ENCODE measurements around the gene AKAP17A.

DNA sequence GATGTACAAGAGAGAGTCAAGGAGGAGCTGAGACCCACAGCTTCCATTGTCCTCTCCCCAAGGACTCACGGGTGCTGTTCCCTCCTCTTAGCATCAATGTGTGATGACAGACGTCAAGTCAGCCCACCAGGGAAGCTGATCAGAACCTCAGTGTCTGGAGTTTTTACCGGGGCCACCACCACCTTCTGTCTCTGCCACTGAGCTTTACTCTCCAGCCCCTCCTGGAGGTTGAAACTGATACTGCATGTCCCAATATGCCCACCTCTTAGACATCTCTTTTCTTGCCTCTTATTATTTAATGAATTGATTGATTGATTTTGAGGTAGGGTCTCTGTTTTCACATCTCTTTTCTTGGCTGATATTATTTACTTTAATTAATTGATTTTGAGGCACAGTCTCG is 10.3 kb upstream of the AKAP17A start:
- TF ChIP-seq, protein P1, sequence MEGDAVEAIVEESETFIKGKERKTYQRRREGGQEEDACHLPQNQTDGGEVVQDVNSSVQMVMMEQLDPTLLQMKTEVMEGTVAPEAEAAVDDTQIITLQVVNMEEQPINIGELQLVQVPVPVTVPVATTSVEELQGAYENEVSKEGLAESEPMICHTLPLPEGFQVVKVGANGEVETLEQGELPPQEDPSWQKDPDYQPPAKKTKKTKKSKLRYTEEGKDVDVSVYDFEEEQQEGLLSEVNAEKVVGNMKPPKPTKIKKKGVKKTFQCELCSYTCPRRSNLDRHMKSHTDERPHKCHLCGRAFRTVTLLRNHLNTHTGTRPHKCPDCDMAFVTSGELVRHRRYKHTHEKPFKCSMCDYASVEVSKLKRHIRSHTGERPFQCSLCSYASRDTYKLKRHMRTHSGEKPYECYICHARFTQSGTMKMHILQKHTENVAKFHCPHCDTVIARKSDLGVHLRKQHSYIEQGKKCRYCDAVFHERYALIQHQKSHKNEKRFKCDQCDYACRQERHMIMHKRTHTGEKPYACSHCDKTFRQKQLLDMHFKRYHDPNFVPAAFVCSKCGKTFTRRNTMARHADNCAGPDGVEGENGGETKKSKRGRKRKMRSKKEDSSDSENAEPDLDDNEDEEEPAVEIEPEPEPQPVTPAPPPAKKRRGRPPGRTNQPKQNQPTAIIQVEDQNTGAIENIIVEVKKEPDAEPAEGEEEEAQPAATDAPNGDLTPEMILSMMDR (IDR thresholded peaks at IDR 0.05): peak; percentile 88
- TF ChIP-seq, protein P2, sequence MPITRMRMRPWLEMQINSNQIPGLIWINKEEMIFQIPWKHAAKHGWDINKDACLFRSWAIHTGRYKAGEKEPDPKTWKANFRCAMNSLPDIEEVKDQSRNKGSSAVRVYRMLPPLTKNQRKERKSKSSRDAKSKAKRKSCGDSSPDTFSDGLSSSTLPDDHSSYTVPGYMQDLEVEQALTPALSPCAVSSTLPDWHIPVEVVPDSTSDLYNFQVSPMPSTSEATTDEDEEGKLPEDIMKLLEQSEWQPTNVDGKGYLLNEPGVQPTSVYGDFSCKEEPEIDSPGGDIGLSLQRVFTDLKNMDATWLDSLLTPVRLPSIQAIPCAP (CRISPR knock-in tag; IDR thresholded peaks at IDR 0.05): no peak
- TF ChIP-seq, protein P3, sequence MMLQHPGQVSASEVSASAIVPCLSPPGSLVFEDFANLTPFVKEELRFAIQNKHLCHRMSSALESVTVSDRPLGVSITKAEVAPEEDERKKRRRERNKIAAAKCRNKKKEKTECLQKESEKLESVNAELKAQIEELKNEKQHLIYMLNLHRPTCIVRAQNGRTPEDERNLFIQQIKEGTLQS (CRISPR knock-in tag; conservative IDR thresholded peaks at IDR 0.05): no peak
- TF ChIP-seq SP1 (CRISPR knock-in tag; conservative IDR thresholded peaks at IDR 0.05): no peak
- no peak for TF ChIP-seq NR3C1 (CRISPR knock-in tag; conservative IDR thresholded peaks at IDR 0.05; ENCODE audit: low read depth)
- TF ChIP-seq TCF7 (CRISPR knock-in tag; IDR thresholded peaks at IDR 0.05; ENCODE audit: low read depth): no peak
- no peak for TF ChIP-seq CREB1 (CRISPR knock-in tag; IDR thresholded peaks at IDR 0.05)
- no peak for TF ChIP-seq NFATC4 (CRISPR knock-in tag; IDR thresholded peaks at IDR 0.05)
- TF ChIP-seq JUN (CRISPR knock-in tag; IDR thresholded peaks at IDR 0.05): no peak
- no peak for TF ChIP-seq ELF4 (CRISPR knock-in tag; IDR thresholded peaks at IDR 0.05; ENCODE audit: low read depth)
- TF ChIP-seq ZNF263 (CRISPR knock-in tag; IDR thresholded peaks at IDR 0.05; ENCODE audit: low read depth): no peak
- no peak for TF ChIP-seq CBFB (CRISPR knock-in tag; IDR thresholded peaks at IDR 0.05; ENCODE audit: low read depth)
- TF ChIP-seq, protein P4, sequence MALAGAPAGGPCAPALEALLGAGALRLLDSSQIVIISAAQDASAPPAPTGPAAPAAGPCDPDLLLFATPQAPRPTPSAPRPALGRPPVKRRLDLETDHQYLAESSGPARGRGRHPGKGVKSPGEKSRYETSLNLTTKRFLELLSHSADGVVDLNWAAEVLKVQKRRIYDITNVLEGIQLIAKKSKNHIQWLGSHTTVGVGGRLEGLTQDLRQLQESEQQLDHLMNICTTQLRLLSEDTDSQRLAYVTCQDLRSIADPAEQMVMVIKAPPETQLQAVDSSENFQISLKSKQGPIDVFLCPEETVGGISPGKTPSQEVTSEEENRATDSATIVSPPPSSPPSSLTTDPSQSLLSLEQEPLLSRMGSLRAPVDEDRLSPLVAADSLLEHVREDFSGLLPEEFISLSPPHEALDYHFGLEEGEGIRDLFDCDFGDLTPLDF (CRISPR knock-in tag; IDR thresholded peaks at IDR 0.05): no peak
